Smooth muscle cell (in vitro differentiated cells): ENCODE data around the gene DLEC1. TPM values are rescaled to one million over a fixed set of nuclear protein-coding genes. Genes with fewer than 3 reads are reported as not detected.
A peak's percentile ranks its signal among the peaks of the same experiment; 100 is the strongest.

Source experiments
- DNase-seq: peaks from one replicate; lab custom pipeline; 2025; ENCODE audit not compliant: unreplicated experiment; lab: John Stamatoyannopoulos, UW
- H2AFZ ChIP-seq: fragments of 200-600 bp; sonication (generic); 2 replicates; pipeline ENCODE4 v1.6.0; 2016; ENCODE audit warnings: antibody characterized with exemption, low read depth, mild to moderate bottlenecking
- H3F3A ChIP-seq: fragments of 200-600 bp; sonication (generic); 2 replicates; pipeline ENCODE4 v1.6.0; 2017; ENCODE audit warnings: antibody characterized with exemption, low read depth
- H3K27ac ChIP-seq: fragments of 200-600 bp; sonication (generic); 2 replicates; pipeline ENCODE4 v1.5.1; 2016; ENCODE audit warnings: low read depth, mild to moderate bottlenecking
- H3K27me3 ChIP-seq: fragments of 200-600 bp; sonication (generic); 2 replicates; pipeline ENCODE4 v1.6.1; 2016; ENCODE audit warnings: low read depth, mild to moderate bottlenecking
- H3K36me3 ChIP-seq: fragments of 200-600 bp; sonication (generic); 2 replicates; pipeline ENCODE4 v1.5.1; 2016; ENCODE audit warnings: low read depth
- H3K4me1 ChIP-seq: fragments of 200-600 bp; sonication (generic); 2 replicates; pipeline ENCODE4 v1.5.1; 2016; ENCODE audit warnings: low read depth
- H3K4me2 ChIP-seq: fragments of 200-600 bp; sonication (generic); 2 replicates; pipeline ENCODE4 v1.6.0; 2016; ENCODE audit warnings: mild to moderate bottlenecking
- H3K4me3 ChIP-seq: fragments of 200-600 bp; sonication (generic); 2 replicates; pipeline ENCODE4 v1.5.1; 2016; ENCODE audit warnings: mild to moderate bottlenecking
- H3K79me2 ChIP-seq: fragments of 200-600 bp; sonication (generic); 2 replicates; pipeline ENCODE4 v1.6.0; 2016; ENCODE audit warnings: low read depth, mild to moderate bottlenecking
- H3K9ac ChIP-seq: fragments of 200-600 bp; sonication (generic); 2 replicates; pipeline ENCODE4 v1.6.0; 2016; ENCODE audit warnings: low read depth
- H3K9me3 ChIP-seq: fragments of 200-600 bp; sonication (generic); replicated peaks from 2 replicates; pipeline ENCODE4 v1.5.1; 2016; ENCODE audit warnings: low read depth
- H4K20me1 ChIP-seq: fragments of 200-600 bp; sonication (generic); 2 replicates; pipeline ENCODE4 v1.6.0; 2016; ENCODE audit warnings: low read depth
- WGBS: methylation state at CpG from one replicate; pipeline ENCODE4 v1.1.7; 2016; ENCODE audit warnings: low lambda C conversion rate; 5-methylcytosine and 5-hydroxymethylcytosine counted together
- polyA plus RNA-seq: library from polyadenylated mRNA; unstranded; fragments of >200 nt; fragmentation: Nextera tagmentation; extraction: Ambion mirVana; gene quantifications from 2 replicates; pipeline ENCODE4 v1.2.1, GENCODE V29; 2016
- total RNA-seq: library from RNA; depleted of rRNA; stranded (reverse); fragments of >200 nt; gene quantifications from 2 replicates; pipeline ENCODE4 v1.2.3, GENCODE V29; 2014
- TF ChIP-seq, protein P1 (sequence below): fragments of 200-600 bp; sonication (generic); IDR thresholded peaks from 2 replicates; pipeline ENCODE4 v1.5.1; 2017; ENCODE audit warnings: borderline replicate concordance, mild to moderate bottlenecking, antibody characterized with exemption; ENCODE audit not compliant: insufficient read depth, poor library complexity, severe bottlenecking

The DLEC1 gene
- total and polyA plus RNA-seq, 2 experiments from 2014 or later, result 0.27 to 0.61 TPM

- WGBS, result 96% methylated on average over 5 of the region's 5 CpGs
- H3K36me3 ChIP-seq, result no peaks in the 10 kb centered on the region
- no peaks in the 10 kb centered on the region for H3K9me3 ChIP-seq
- H3K27ac ChIP-seq, result no peak overlapping the region
- no peaks in the 10 kb centered on the region for H3K79me2 ChIP-seq
- H3K9ac ChIP-seq, result no peak overlapping the region
- no peaks in the 10 kb centered on the region for H4K20me1 ChIP-seq
- TF ChIP-seq, protein P1, sequence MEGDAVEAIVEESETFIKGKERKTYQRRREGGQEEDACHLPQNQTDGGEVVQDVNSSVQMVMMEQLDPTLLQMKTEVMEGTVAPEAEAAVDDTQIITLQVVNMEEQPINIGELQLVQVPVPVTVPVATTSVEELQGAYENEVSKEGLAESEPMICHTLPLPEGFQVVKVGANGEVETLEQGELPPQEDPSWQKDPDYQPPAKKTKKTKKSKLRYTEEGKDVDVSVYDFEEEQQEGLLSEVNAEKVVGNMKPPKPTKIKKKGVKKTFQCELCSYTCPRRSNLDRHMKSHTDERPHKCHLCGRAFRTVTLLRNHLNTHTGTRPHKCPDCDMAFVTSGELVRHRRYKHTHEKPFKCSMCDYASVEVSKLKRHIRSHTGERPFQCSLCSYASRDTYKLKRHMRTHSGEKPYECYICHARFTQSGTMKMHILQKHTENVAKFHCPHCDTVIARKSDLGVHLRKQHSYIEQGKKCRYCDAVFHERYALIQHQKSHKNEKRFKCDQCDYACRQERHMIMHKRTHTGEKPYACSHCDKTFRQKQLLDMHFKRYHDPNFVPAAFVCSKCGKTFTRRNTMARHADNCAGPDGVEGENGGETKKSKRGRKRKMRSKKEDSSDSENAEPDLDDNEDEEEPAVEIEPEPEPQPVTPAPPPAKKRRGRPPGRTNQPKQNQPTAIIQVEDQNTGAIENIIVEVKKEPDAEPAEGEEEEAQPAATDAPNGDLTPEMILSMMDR, result no peak
- H3K4me1 ChIP-seq, result peaks cover 9% of the 10 kb centered on the region
- H3K4me2 ChIP-seq, result no peak overlapping the region
- no peak overlapping the region for H2AFZ ChIP-seq
- H3K4me3 ChIP-seq, result no peak overlapping the region
- H3K27me3 ChIP-seq, result no peaks in the 10 kb centered on the region
- H3F3A ChIP-seq, result no peaks in the 10 kb centered on the region
- DNase-seq, result no peak
These were observed 2.7 kb upstream of the DLEC1 start for GRCh38 chr3:38036286-38036685.

GRCh38 chr3:38036906-38037305 is 2.1 kb upstream of the DLEC1 start:
- no peaks in the 10 kb centered on the region for H3K9me3 ChIP-seq
- WGBS, result 87% methylated on average over 3 of the region's 3 CpGs
- H3K4me1 ChIP-seq, result peaks cover 9% of the 10 kb centered on the region
- no peaks in the 10 kb centered on the region for H3K79me2 ChIP-seq
- H4K20me1 ChIP-seq, result no peaks in the 10 kb centered on the region
- H3K4me2 ChIP-seq, result no peak overlapping the region
- H3F3A ChIP-seq, result no peaks in the 10 kb centered on the region
- H2AFZ ChIP-seq, result no peak overlapping the region
- H3K4me3 ChIP-seq, result no peak overlapping the region
- TF ChIP-seq, protein P1, result no peak
- no peaks in the 10 kb centered on the region for H3K36me3 ChIP-seq
- DNase-seq, result no peak
- no peaks in the 10 kb centered on the region for H3K27me3 ChIP-seq
- H3K9ac ChIP-seq, result no peak overlapping the region
- H3K27ac ChIP-seq, result no peak overlapping the region

- WGBS, result 91% methylated on average over 5 of the region's 5 CpGs
- TF ChIP-seq, protein P1, result no peak
These were observed 529 bp upstream of the DLEC1 start for GRCh38 chr3:38038447-38038911.

DNA sequence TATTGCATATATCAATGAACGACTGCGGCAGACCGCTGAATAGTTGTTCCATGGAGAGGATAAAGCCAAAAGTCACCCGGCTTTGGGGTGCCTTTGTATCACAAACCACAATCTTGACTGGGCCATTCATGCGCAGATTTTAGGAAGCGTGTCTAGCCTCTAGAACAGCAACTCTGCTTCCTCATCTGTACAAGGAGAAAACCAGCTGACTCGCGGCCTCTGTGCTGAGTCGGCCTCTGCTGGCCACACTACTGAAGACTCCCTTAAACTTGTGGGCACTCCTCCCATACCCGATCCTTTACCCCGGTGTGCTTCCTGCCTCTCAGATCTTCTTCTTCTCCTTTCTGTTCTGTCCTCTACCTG is 872 bp downstream of the DLEC1 start:
- DNase-seq, result no peak
- peaks cover 9% of the 10 kb centered on the region for H3K4me1 ChIP-seq
- 55% methylated on average over 11 of the region's 11 CpGs for WGBS
- no peak overlapping the region for H3K9ac ChIP-seq
- H3F3A ChIP-seq, result no peaks in the 10 kb centered on the region
- H3K4me3 ChIP-seq, result peak overlapping the region; percentile 50
- H3K36me3 ChIP-seq, result no peaks in the 10 kb centered on the region
- no peaks in the 10 kb centered on the region for H3K79me2 ChIP-seq
- TF ChIP-seq, protein P1, result no peak
- no peaks in the 10 kb centered on the region for H3K27me3 ChIP-seq
- H3K27ac ChIP-seq, result no peak overlapping the region
- no peaks in the 10 kb centered on the region for H3K9me3 ChIP-seq
- peak overlapping the region; percentile 92 for H3K4me2 ChIP-seq
- H2AFZ ChIP-seq, result peak overlapping the region; percentile 93
- H4K20me1 ChIP-seq, result no peaks in the 10 kb centered on the region

More at GRCh38 chr3:38038447-38038911, 529 bp upstream of the DLEC1 start:
- H3K9me3 ChIP-seq, result no peaks in the 10 kb centered on the region
- DNase-seq, result no peak
- H4K20me1 ChIP-seq, result no peaks in the 10 kb centered on the region
- H3K9ac ChIP-seq, result no peak overlapping the region
- H3K79me2 ChIP-seq, result no peaks in the 10 kb centered on the region
- peak overlapping the region; percentile 92 for H3K4me2 ChIP-seq
- H3K4me3 ChIP-seq, result peak overlapping the region; percentile 50
- no peaks in the 10 kb centered on the region for H3K36me3 ChIP-seq
- no peaks in the 10 kb centered on the region for H3K27me3 ChIP-seq
- no peaks in the 10 kb centered on the region for H3F3A ChIP-seq
- H2AFZ ChIP-seq, result peak overlapping the region; percentile 93
- no peak overlapping the region for H3K27ac ChIP-seq
- peaks cover 9% of the 10 kb centered on the region for H3K4me1 ChIP-seq
